Measurements from ENCODE around the gene GOLGA7B. TPM values are rescaled to one million over a fixed set of nuclear protein-coding genes. Genes with fewer than 3 reads are reported as not detected.

The GOLGA7B gene
- total RNA-seq, 1 experiment from 2014 or later = 1.5 TPM

DNA sequence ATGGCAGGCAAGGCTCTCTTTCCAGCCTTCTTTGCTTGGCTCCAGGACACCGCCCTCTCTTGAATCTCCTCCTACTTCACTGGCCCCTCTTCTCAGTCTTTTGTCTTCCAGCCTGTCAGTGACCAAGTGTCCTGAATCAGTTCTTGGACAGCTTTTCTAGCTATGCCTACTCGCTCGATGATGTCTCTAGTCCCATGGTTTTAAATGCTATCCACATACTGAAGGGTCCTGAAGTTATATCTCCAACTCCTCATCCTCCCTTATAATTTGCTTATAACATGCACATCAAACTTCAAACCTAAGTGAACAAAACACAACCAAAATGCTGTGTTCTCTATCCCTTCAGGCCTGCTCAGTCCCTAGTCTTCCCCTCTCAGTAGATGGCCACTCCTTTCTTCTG, 5.0 kb upstream of the GOLGA7B start:
- H3K27me3 ChIP-seq (ENCODE audit: control insufficient read depth, insufficient read depth, low read length) = peaks cover 3% of the 10 kb centered on the region; the same call in 1 of the 2 replicates
- ChIA-PET CTCF (no interaction called here), POLR2A (no interaction called here)
- no TSS peak for BruUV-seq (replicated peaks)
- intact Hi-C loops (cut with micrococcal nuclease; ENCODE audit: unreplicated experiment) = no loop called here
- H3K36me3 ChIP-seq (ENCODE audit: control insufficient read depth, insufficient read depth, low read length) = no peaks in the 10 kb centered on the region
- H3K4me1 ChIP-seq (ENCODE audit: control insufficient read depth, insufficient read depth, low read length) = 0 out of 2 replicates have a peak, but pooled peaks cover 8% of the 10 kb centered on the region
- no peak overlapping the region for H3K27ac ChIP-seq (ENCODE audit: low read length)
- in situ Hi-C loops (cut with HindIII; ENCODE audit: low pct_unique_long_range_greater_than_20kb, low sequenced_read_pairs) = no loop called here
- no peaks in the 10 kb centered on the region for H3K9me3 ChIP-seq (ENCODE audit: control insufficient read depth, insufficient read depth, low read depth, low read length)
- DNase-seq (ENCODE audit: low read depth, low spot score) = no peak
- ATAC-seq = no peak
- TF ChIP-seq SIN3A (IDR thresholded peaks at IDR 0.05; ENCODE audit: borderline replicate concordance, insufficient read depth, low read depth, low read length) = no peak
- TF ChIP-seq, protein P1, sequence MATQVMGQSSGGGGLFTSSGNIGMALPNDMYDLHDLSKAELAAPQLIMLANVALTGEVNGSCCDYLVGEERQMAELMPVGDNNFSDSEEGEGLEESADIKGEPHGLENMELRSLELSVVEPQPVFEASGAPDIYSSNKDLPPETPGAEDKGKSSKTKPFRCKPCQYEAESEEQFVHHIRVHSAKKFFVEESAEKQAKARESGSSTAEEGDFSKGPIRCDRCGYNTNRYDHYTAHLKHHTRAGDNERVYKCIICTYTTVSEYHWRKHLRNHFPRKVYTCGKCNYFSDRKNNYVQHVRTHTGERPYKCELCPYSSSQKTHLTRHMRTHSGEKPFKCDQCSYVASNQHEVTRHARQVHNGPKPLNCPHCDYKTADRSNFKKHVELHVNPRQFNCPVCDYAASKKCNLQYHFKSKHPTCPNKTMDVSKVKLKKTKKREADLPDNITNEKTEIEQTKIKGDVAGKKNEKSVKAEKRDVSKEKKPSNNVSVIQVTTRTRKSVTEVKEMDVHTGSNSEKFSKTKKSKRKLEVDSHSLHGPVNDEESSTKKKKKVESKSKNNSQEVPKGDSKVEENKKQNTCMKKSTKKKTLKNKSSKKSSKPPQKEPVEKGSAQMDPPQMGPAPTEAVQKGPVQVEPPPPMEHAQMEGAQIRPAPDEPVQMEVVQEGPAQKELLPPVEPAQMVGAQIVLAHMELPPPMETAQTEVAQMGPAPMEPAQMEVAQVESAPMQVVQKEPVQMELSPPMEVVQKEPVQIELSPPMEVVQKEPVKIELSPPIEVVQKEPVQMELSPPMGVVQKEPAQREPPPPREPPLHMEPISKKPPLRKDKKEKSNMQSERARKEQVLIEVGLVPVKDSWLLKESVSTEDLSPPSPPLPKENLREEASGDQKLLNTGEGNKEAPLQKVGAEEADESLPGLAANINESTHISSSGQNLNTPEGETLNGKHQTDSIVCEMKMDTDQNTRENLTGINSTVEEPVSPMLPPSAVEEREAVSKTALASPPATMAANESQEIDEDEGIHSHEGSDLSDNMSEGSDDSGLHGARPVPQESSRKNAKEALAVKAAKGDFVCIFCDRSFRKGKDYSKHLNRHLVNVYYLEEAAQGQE (IDR thresholded peaks at IDR 0.05; ENCODE audit: insufficient read depth in 1 of 2, low read depth in 2 of 2, low read length in 1 of 2) = peak in 1 of 2 experiments; percentile 58; a peak in 1 of 4 replicates
- H3K4me3 ChIP-seq (ENCODE audit: low read depth in 2 of 2, low read length in 2 of 2) = no peak overlapping the region

DNA sequence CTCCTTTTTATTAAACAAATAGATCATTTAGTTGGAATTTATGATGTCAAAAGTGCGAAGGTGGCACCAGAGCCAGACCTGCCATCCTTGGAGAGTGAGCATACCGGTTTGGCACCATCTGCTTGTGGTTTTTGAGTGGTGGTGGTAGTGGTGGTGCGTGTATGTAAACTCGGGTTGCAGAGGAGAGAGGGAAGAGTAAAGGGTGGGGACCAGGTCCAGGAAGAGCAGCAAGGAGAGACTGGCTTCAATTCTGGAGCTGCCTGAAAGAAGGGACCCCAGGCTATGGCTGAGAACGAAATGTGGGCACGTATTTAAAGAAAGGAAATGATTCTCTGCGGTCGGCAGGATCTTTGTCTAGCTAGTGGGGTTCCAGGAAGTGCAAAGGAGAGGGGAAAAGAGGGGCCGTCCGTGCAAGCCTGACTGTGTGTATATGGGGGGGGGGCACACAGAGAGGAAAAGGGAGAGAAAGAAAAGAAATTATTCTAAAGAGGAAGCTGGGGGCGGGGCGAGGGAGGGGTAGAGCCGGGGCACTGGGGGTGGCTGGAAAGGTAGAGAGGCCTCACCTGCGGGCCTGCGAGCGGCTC, 448 bp upstream of the GOLGA7B start:
- ATAC-seq (peak; percentile 63), DNase-seq (ENCODE audit: low read depth, low spot score) (no peak)
- intact Hi-C loops (cut with micrococcal nuclease; ENCODE audit: unreplicated experiment) (no loop called here), in situ Hi-C loops (cut with HindIII; ENCODE audit: low pct_unique_long_range_greater_than_20kb, low sequenced_read_pairs) (no loop called here)
- H3K27me3 ChIP-seq (ENCODE audit: control insufficient read depth, insufficient read depth, low read length) = peaks cover 12% of the 10 kb centered on the region
- no peaks in the 10 kb centered on the region for H3K9me3 ChIP-seq (ENCODE audit: control insufficient read depth, insufficient read depth, low read depth, low read length)
- no peaks in the 10 kb centered on the region for H3K4me1 ChIP-seq (ENCODE audit: control insufficient read depth, insufficient read depth, low read length)
- TF ChIP-seq, protein P1 (IDR thresholded peaks at IDR 0.05; ENCODE audit: insufficient read depth in 1 of 2, low read depth in 2 of 2, low read length in 1 of 2) = no peak; a peak in 1 of 4 replicates
- TF ChIP-seq SIN3A (IDR thresholded peaks at IDR 0.05; ENCODE audit: borderline replicate concordance, insufficient read depth, low read depth, low read length) (no peak), POLR2AphosphoS5 (IDR thresholded peaks at IDR 0.05; ENCODE audit: low read depth, low read length) (no peak), TCF7L2 (IDR thresholded peaks at IDR 0.05; ENCODE audit: low read depth, low read length) (no peak)
- TF ChIP-seq, protein P2, sequence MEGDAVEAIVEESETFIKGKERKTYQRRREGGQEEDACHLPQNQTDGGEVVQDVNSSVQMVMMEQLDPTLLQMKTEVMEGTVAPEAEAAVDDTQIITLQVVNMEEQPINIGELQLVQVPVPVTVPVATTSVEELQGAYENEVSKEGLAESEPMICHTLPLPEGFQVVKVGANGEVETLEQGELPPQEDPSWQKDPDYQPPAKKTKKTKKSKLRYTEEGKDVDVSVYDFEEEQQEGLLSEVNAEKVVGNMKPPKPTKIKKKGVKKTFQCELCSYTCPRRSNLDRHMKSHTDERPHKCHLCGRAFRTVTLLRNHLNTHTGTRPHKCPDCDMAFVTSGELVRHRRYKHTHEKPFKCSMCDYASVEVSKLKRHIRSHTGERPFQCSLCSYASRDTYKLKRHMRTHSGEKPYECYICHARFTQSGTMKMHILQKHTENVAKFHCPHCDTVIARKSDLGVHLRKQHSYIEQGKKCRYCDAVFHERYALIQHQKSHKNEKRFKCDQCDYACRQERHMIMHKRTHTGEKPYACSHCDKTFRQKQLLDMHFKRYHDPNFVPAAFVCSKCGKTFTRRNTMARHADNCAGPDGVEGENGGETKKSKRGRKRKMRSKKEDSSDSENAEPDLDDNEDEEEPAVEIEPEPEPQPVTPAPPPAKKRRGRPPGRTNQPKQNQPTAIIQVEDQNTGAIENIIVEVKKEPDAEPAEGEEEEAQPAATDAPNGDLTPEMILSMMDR (IDR thresholded peaks at IDR 0.05) = no peak
- CTCF ChIA-PET = interaction anchor here (0.6 kb wide), 2 partner anchors 65 to 258 kb away, joined by 3 to 4 read pairs; no protein-coding TSS in a partner anchor
- H3K4me3 ChIP-seq (ENCODE audit: low read depth in 2 of 2, low read length in 2 of 2) = peak overlapping the region; percentile 39 to 62
- no TSS peak for BruUV-seq (replicated peaks)
- POLR2A ChIA-PET = interaction anchor here (0.6 kb wide), 5 partner anchors 34 to 463 kb away, joined by 3 to 11 read pairs (median 6); no protein-coding TSS in a partner anchor
- no peak overlapping the region for H3K27ac ChIP-seq (ENCODE audit: low read length)
- no peaks in the 10 kb centered on the region for H3K36me3 ChIP-seq (ENCODE audit: control insufficient read depth, insufficient read depth, low read length)
